CD4-positive, alpha-beta T cell treated with Interferon alpha-2 for 1 hour (primary cell): ENCODE data around the gene TYW5.

Experiments used
- DNase-seq, 2 donors: peaks; one replicate each; pipeline ENCODE4 v3.0.0-alpha.2; 2020 to 2022

The TYW5 gene

GRCh38 chr2:199973703-199974102 lies 18.4 kb upstream of the TYW5 start:
- no peak for DNase-seq

- DNase-seq, result no peak
Measured at GRCh38 chr2:199972088-199972626, 16.9 kb upstream of the TYW5 start.

GRCh38 chr2:199968126-199968525 lies 12.8 kb upstream of the TYW5 start:
- no peak for DNase-seq

- DNase-seq, result no peak
Measured at GRCh38 chr2:199966976-199967375, 11.7 kb upstream of the TYW5 start.

GRCh38 chr2:199966405-199966804 lies 11.1 kb upstream of the TYW5 start:
- DNase-seq, result no peak

- no peak for DNase-seq
Measured at GRCh38 chr2:199962203-199962602, 6.9 kb upstream of the TYW5 start.

- DNase-seq, result no peak
Measured at GRCh38 chr2:199958014-199958413, 2.7 kb upstream of the TYW5 start.

- DNase-seq, result no peak
Measured at GRCh38 chr2:199956062-199956380, 730 bp upstream of the TYW5 start.

- DNase-seq, result no peak
Measured at GRCh38 chr2:199955007-199955338, 318 bp downstream of the TYW5 start.

GRCh38 chr2:199951023-199951422 lies 4.3 kb downstream of the TYW5 start:
- peak in 1 of 2 donors; percentile 5 for DNase-seq

- no peak for DNase-seq
Measured at GRCh38 chr2:199950396-199950795, 4.9 kb downstream of the TYW5 start.

- DNase-seq, result no peak
Measured at GRCh38 chr2:199946836-199947235, 8.5 kb downstream of the TYW5 start.

- no peak for DNase-seq
Measured at GRCh38 chr2:199946196-199946595, 9.1 kb downstream of the TYW5 start.

- no peak for DNase-seq
Measured at GRCh38 chr2:199943373-199943772, 11.9 kb downstream of the TYW5 start.

GRCh38 chr2:199940373-199940772 lies 14.9 kb downstream of the TYW5 start:
- DNase-seq, result peak in 1 of 2 donors; percentile 8

GRCh38 chr2:199936554-199936953 lies 18.7 kb downstream of the TYW5 start:
- DNase-seq, result no peak

GRCh38 chr2:199933466-199933865 lies 21.8 kb downstream of the TYW5 start:
- no peak for DNase-seq

- no peak for DNase-seq
Measured at GRCh38 chr2:199932312-199932855, 22.9 kb downstream of the TYW5 start.

- no peak for DNase-seq
Measured at GRCh38 chr2:199929262-199929661, 26.0 kb downstream of the TYW5 start.

GRCh38 chr2:199928626-199929025 lies 26.7 kb downstream of the TYW5 start:
- no peak for DNase-seq

- DNase-seq, result no peak
Measured at GRCh38 chr2:199928226-199928625, 27.1 kb downstream of the TYW5 start.

GRCh38 chr2:199926806-199927205 lies 28.5 kb downstream of the TYW5 start:
- DNase-seq, result no peak

GRCh38 chr2:199923924-199924323 lies 31.4 kb downstream of the TYW5 start:
- DNase-seq, result no peak

GRCh38 chr2:199922856-199923255 lies 32.4 kb downstream of the TYW5 start:
- DNase-seq, result no peak

- no peak for DNase-seq
Measured at GRCh38 chr2:199916980-199917379, 38.3 kb downstream of the TYW5 start.
